Colonic mucosa (tissue), 4 donors: ENCODE results near the gene DDHD1. TPM values are rescaled to one million over a fixed set of nuclear protein-coding genes. Genes with fewer than 3 reads are reported as not detected.

Source experiments
- DNase-seq: peaks from one replicate; pipeline ENCODE4 v3.0.0-alpha.2; 2020
- H3K27ac ChIP-seq: fragments of 200-600 bp; one replicate; pipeline ENCODE4 v1.8.0; 2021
- H3K27me3 ChIP-seq: fragments of 200-600 bp; one replicate; pipeline ENCODE4 v1.8.0; 2021
- H3K36me3 ChIP-seq: fragments of 200-600 bp; one replicate; pipeline ENCODE4 v1.8.0; 2021
- H3K4me1 ChIP-seq: fragments of 200-600 bp; one replicate; pipeline ENCODE4 v1.8.0; 2021; ENCODE audit warnings: mild to moderate bottlenecking
- H3K4me3 ChIP-seq: fragments of 200-600 bp; one replicate; pipeline ENCODE4 v1.8.0; 2021
- H3K9ac ChIP-seq, 2 donors: one replicate each; pipeline ENCODE4 v1.7.0; 2013; ENCODE audit warnings: control low read depth in 2 of 2, low read depth in 2 of 2, low read length in 2 of 2
- H3K9me3 ChIP-seq: fragments of 200-600 bp; one replicate; pipeline ENCODE4 v1.8.0; 2021
- intact Hi-C: fragments of 100-400 bp; cut with DNase I; formaldehyde crosslinking; loops from one replicate; pipeline ENCODE4 v1.14.1; 2022
- total RNA-seq, 2 donors: library from RNA; stranded (reverse); fragmentation: NEBNext Ultra II Directional in 1 of 2; extraction: Animal tissue kit (Norgen Biotek cat#: 25700) in 1 of 2; gene quantifications; one replicate each; pipeline ENCODE4 v1.2.1, GENCODE V29; 2021
- TF ChIP-seq, protein P1 (sequence below): fragments of 200-600 bp; IDR thresholded peaks from one replicate; pipeline ENCODE4 v1.8.0; 2022; ENCODE audit warnings: antibody characterized with exemption, mild to moderate bottlenecking
- donor health status: healthy.
- donor health status: DM: no; HTN: no; CAD: no.
- donor health status: DM: no; HTN: no; CAD: no.

DDHD1 gene
- total RNA-seq, 2 donors from 2014 or later: 7.5 TPM

DNA sequence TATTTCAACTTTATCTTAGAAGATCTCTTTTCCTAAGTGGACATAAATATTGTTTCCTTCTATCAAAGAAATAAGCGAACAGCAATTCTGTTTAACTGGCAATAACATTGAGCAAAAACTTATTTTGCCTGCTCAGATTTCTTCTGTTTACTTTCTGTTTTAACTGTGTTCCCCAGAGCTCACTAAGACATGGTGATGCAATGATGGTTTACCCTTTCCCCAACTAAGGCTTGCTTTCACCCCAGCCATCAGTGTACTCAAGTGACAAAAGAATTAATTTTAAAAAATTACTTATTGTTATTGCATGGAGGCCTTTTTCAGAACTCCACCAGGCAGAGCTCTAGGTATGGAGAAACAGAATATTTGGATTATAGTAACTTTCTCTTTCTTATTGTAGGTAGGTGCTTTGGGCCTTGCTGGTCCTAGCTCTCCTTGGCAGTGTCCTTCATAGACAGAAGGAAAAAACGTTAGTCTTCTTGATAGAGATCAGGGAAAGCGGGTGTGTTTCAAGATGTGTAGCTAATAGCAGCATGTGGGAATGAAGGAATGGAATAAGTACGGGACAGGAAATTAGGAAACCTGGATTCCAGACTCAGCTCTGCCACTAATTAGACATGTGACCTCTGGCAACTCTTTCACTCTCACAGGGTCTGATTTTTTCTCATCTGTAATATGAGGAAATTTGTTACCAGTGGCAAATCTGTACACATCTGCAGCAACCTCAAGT lies 14.6 kb upstream of the DDHD1 start:
- Histone ChIP-seq H3K27me3 (no peaks in the 10 kb centered on the region), H3K9ac (no peak overlapping the region), H3K9me3 (no peaks in the 10 kb centered on the region), H3K4me1 (no peaks in the 10 kb centered on the region), H3K36me3 (no peaks in the 10 kb centered on the region), H3K27ac (no peak overlapping the region), H3K4me3 (no peak overlapping the region)
- TF ChIP-seq, protein P1, sequence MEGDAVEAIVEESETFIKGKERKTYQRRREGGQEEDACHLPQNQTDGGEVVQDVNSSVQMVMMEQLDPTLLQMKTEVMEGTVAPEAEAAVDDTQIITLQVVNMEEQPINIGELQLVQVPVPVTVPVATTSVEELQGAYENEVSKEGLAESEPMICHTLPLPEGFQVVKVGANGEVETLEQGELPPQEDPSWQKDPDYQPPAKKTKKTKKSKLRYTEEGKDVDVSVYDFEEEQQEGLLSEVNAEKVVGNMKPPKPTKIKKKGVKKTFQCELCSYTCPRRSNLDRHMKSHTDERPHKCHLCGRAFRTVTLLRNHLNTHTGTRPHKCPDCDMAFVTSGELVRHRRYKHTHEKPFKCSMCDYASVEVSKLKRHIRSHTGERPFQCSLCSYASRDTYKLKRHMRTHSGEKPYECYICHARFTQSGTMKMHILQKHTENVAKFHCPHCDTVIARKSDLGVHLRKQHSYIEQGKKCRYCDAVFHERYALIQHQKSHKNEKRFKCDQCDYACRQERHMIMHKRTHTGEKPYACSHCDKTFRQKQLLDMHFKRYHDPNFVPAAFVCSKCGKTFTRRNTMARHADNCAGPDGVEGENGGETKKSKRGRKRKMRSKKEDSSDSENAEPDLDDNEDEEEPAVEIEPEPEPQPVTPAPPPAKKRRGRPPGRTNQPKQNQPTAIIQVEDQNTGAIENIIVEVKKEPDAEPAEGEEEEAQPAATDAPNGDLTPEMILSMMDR: no peak
- no peak for DNase-seq
- intact Hi-C loops: no loop called here

DNA sequence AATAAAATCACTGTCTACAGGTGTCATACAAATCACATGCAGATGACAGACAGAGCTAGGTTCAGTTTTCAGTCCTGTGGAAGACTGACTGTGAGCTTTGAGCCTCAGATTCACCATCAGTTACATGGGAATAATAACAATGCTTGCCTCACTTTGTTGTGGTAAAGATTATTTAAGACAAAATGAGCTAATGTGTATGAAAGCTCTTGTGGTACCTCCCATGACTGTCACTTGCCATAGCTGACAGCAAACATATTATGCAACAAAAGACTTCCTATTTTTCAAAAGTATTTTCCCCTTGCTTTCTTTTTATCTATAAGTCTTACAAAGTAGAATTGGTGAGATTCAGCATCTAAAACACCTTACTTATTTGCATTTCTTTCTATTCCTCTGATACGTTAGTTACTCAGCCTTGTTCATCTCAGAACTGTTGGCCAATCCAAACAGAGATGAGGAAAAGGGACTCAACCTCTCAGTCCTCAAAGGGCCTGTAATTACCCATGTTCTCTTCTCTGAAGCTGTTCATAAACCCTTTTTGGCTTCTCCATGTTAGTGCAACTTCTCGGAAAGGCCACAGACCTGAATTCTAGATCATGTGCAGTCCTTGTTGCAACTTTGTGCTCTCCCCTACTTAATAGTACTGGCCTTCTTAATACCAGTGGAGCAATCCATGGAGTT lies 8.8 kb upstream of the DDHD1 start:
- Histone ChIP-seq H3K27ac (no peak overlapping the region), H3K4me1 (no peaks in the 10 kb centered on the region), H3K27me3 (no peaks in the 10 kb centered on the region), H3K9ac (no peak overlapping the region), H3K9me3 (no peaks in the 10 kb centered on the region), H3K36me3 (no peaks in the 10 kb centered on the region), H3K4me3 (no peak overlapping the region)
- TF ChIP-seq, protein P1: no peak
- intact Hi-C loops: no loop called here
- DNase-seq: no peak

DNA sequence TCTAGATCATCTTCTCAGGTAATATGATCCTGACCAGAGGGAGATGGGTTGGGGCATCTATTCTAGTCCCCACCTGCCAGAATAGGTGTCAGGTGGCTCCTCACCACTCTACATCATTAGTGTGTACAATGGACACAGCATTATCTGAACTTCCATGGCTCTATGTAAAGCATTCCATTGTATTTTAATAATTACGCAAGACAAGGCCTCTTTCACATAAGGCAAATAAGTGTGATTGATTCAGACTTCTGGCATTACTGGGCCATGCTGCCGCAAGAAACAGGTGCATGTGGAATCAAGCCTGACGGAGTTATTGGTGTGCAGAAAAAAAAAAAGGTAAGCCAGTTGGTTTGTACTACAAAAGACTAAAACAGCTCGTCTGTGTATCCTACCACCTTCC lies 3.1 kb upstream of the DDHD1 start:
- H3K27me3 ChIP-seq: no peaks in the 10 kb centered on the region
- H3K27ac ChIP-seq: no peak overlapping the region
- intact Hi-C loops: no loop called here
- no peaks in the 10 kb centered on the region for H3K4me1 ChIP-seq
- DNase-seq: no peak
- no peaks in the 10 kb centered on the region for H3K36me3 ChIP-seq
- TF ChIP-seq, protein P1: no peak
- no peak overlapping the region for H3K9ac ChIP-seq
- H3K4me3 ChIP-seq: no peak overlapping the region
- no peaks in the 10 kb centered on the region for H3K9me3 ChIP-seq

DNA sequence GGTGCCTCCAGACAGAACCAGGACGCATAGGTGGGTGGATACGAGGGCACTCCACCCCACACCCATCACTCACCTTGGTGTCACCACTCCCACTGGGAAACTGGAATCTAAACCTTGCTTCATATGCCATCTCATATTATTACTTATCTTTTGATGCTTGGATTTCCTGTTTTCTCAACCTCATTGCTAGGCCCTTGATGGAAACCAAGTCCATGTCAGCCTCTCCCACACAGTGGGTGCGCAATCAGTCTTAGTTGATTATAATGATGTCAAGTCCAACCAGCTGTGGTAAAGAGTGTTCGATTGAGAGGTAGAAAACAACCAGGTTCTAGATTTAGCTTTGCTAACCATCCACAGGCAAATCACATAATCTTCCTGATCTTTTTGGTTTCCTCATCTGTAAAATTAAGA lies 584 bp upstream of the DDHD1 start:
- no peaks in the 10 kb centered on the region for H3K4me1 ChIP-seq
- H3K9ac ChIP-seq: peak overlapping the region; percentile 32 to 77
- TF ChIP-seq, protein P1: no peak
- H3K36me3 ChIP-seq: no peaks in the 10 kb centered on the region
- H3K4me3 ChIP-seq: peak overlapping the region; percentile 71
- H3K27ac ChIP-seq: peak overlapping the region; percentile 85
- no peaks in the 10 kb centered on the region for H3K9me3 ChIP-seq
- H3K27me3 ChIP-seq: no peaks in the 10 kb centered on the region
- intact Hi-C loops: no loop called here
- DNase-seq: no peak

DNA sequence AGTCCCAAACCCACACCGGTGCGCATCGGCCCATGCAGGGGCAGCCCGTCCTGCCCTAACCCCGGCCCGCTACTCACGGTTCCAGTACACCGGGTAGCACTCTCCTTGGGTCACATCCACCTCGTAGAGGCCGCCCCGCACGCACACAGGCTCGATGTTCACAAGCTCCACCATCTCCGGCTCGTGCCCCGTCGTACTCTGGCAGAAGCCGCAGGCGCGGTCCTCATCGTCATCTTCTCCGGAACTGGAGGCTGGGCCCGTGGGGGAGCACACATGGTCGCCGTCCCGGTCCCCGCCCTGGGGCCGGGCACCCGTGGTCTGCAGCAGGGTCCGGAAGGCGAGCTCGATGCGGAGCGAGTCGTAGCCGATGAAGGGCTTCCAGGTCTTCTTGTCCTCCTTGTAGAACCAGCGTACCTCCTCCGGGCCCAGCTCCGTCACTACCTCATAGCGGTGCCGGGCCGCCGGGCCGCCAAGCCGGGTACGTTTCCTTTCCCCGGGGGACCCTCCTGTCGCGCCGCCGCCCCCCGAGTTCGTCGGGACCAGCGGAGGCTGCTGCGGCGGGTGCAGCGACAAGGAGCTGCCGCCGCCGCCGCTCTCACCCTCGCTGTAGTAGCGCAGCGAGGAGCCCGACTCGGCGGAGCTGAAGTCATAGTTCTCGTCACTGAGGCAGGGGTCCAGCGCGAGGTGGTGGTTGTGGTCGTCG lies 788 bp downstream of the DDHD1 start:
- peak; percentile 59 for DNase-seq
- TF ChIP-seq, protein P1: no peak
- Histone ChIP-seq H3K36me3 (no peaks in the 10 kb centered on the region), H3K27me3 (no peaks in the 10 kb centered on the region), H3K4me1 (no peaks in the 10 kb centered on the region), H3K9me3 (no peaks in the 10 kb centered on the region), H3K27ac (peak overlapping the region; percentile 85), H3K4me3 (peak overlapping the region; percentile 71), H3K9ac (peak overlapping the region; percentile 79 to 94)
- intact Hi-C loops: no loop called here
